MCF 10A (cell line): ENCODE results near the gene SRSF5. TPM values are rescaled to one million over a fixed set of nuclear protein-coding genes. Genes with fewer than 3 reads are reported as not detected.
A peak's percentile ranks its signal among the peaks of the same experiment; 100 is the strongest.
"Not testable (repeated sequence)": the region's sequence is repeated elsewhere in the genome, so short reads cannot be mapped to it uniquely, and the experiment has no call there.

Source experiments
- BruUV-seq: library from RNA; stranded (reverse); fragments of 400-500 nt; replicated peaks from 2 replicates; lab custom pipeline; 2021; lab: Mats Ljungman, UMichigan
- CTCF ChIA-PET: fragments of 300-600 bp; sonication (Branson Sonifier 250); formaldehyde crosslinking; extraction: SDS; loops from one replicate; lab custom pipeline; 2021; ENCODE audit warnings: antibody characterized with exemption, inconsistent platforms; lab: Yijun Ruan, JAX
- POLR2A ChIA-PET: fragments of 300-600, 350-650 bp; sonication (Branson Sonifier 250); formaldehyde crosslinking; extraction: SDS; loops from one replicate; lab custom pipeline; 2020; ENCODE audit warnings: antibody characterized with exemption, inconsistent platforms; lab: Yijun Ruan, JAX
- DNase-seq: peaks from one replicate; pipeline ENCODE4 v3.0.0-alpha.2; 2018; ENCODE audit not compliant: unreplicated experiment
- H3K27ac Mint-ChIP-seq: one replicate; pipeline ENCODE4 v1.8.0; 2022; ENCODE audit warnings: mild to moderate bottlenecking, low read depth, mixed read lengths; ENCODE audit not compliant: unreplicated experiment
- H3K27me3 Mint-ChIP-seq: one replicate; pipeline ENCODE4 v1.8.0; 2022; ENCODE audit warnings: mixed read lengths; ENCODE audit not compliant: insufficient read depth, unreplicated experiment
- H3K36me3 Mint-ChIP-seq: one replicate; pipeline ENCODE4 v1.8.0; 2022; ENCODE audit warnings: mild to moderate bottlenecking, moderate library complexity, mixed read lengths; ENCODE audit not compliant: insufficient read depth, unreplicated experiment
- H3K4me1 Mint-ChIP-seq: one replicate; pipeline ENCODE4 v1.8.0; 2022; ENCODE audit warnings: mixed read lengths; ENCODE audit not compliant: insufficient read depth, unreplicated experiment
- H3K4me3 Mint-ChIP-seq: one replicate; pipeline ENCODE4 v1.8.0; 2022; ENCODE audit warnings: mild to moderate bottlenecking, moderate library complexity, mixed read lengths; ENCODE audit not compliant: unreplicated experiment
- H3K9me3 Mint-ChIP-seq: one replicate; pipeline ENCODE4 v1.8.0; 2022; ENCODE audit warnings: mixed read lengths; ENCODE audit not compliant: unreplicated experiment
- CTCF ChIP-seq: fragments of 200-600 bp; IDR thresholded peaks from one replicate; pipeline ENCODE4 v1.8.0; 2022; ENCODE audit warnings: antibody characterized with exemption, mild to moderate bottlenecking; ENCODE audit not compliant: unreplicated experiment
- intact Hi-C: fragments of 100-400 bp; cut with micrococcal nuclease; formaldehyde crosslinking; loops from 2 replicates; pipeline ENCODE4 v1.14.1; 2022
- total RNA-seq: library from RNA; stranded (reverse); gene quantifications from 2 replicates; pipeline ENCODE4 v1.2.3, GENCODE V29; 2022

SRSF5 gene
- total RNA-seq, 1 experiment from 2014 or later, result 281 TPM

GRCh38 chr14:69808919-69809808, 42.2 kb downstream of the SRSF5 start:
- no peak for DNase-seq
- no peak for TF ChIP-seq CTCF
- no peaks in the 10 kb centered on the region for H3K4me1 Mint-ChIP-seq
- intact Hi-C loops, result no loop called here
- H3K27ac Mint-ChIP-seq, result no peak overlapping the region
- ChIA-PET POLR2A (no interaction called here), CTCF (interaction anchor here (0.7 to 3.1 kb wide), 6 partner anchors 9 to 821 kb away, joined by 3 to 11 read pairs (median 3); no protein-coding TSS in a partner anchor)
- H3K4me3 Mint-ChIP-seq, result no peak overlapping the region
- H3K27me3 Mint-ChIP-seq, result no peaks in the 10 kb centered on the region
- no peaks in the 10 kb centered on the region for H3K36me3 Mint-ChIP-seq
- no peaks in the 10 kb centered on the region for H3K9me3 Mint-ChIP-seq
- no TSS peak for BruUV-seq

- no peaks in the 10 kb centered on the region for H3K36me3 Mint-ChIP-seq
- POLR2A ChIA-PET, result no interaction called here
- no peaks in the 10 kb centered on the region for H3K4me1 Mint-ChIP-seq
- H3K9me3 Mint-ChIP-seq, result no peaks in the 10 kb centered on the region
- no peak overlapping the region for H3K4me3 Mint-ChIP-seq
- DNase-seq, result no peak
- CTCF ChIA-PET, result interaction anchor here (0.7 to 1.4 kb wide), 2 partner anchors 8 to 263 kb away, joined by 3 to 4 read pairs; no protein-coding TSS in a partner anchor
- TF ChIP-seq CTCF, result no peak
- BruUV-seq, result no TSS peak
- no peaks in the 10 kb centered on the region for H3K27me3 Mint-ChIP-seq
- no peak overlapping the region for H3K27ac Mint-ChIP-seq
- intact Hi-C loops, result loop anchor here (10.0 kb wide), 1 partner anchor 227 kb away; no protein-coding TSS in a partner anchor
Observed at GRCh38 chr14:69811227-69811867, 44.4 kb downstream of the SRSF5 start.

- H3K36me3 Mint-ChIP-seq, result no peaks in the 10 kb centered on the region
- BruUV-seq, result no TSS peak
- TF ChIP-seq CTCF, result no peak
- no peaks in the 10 kb centered on the region for H3K9me3 Mint-ChIP-seq
- H3K4me3 Mint-ChIP-seq, result no peak overlapping the region
- ChIA-PET POLR2A (no interaction called here), CTCF (no interaction called here)
- H3K27me3 Mint-ChIP-seq, result no peaks in the 10 kb centered on the region
- H3K4me1 Mint-ChIP-seq, result no peaks in the 10 kb centered on the region
- intact Hi-C loops, result loop anchor here (10.0 kb wide), 1 partner anchor 227 kb away; no protein-coding TSS in a partner anchor
- DNase-seq, result no peak
- no peak overlapping the region for H3K27ac Mint-ChIP-seq
Observed at GRCh38 chr14:69811868-69812252, 44.9 kb downstream of the SRSF5 start.

GRCh38 chr14:69812711-69813110, 45.8 kb downstream of the SRSF5 start:
- no TSS peak for BruUV-seq
- no peak for TF ChIP-seq CTCF
- intact Hi-C loops, result loop anchor here (10.0 kb wide), 1 partner anchor 228 kb away; no protein-coding TSS in a partner anchor

GRCh38 chr14:69813346-69813745, 46.4 kb downstream of the SRSF5 start:
- H3K36me3 Mint-ChIP-seq, H3K27ac Mint-ChIP-seq, H3K4me1 Mint-ChIP-seq, H3K9me3 Mint-ChIP-seq, POLR2A ChIA-PET, BruUV-seq, DNase-seq, H3K4me3 Mint-ChIP-seq, H3K27me3 Mint-ChIP-seq: not testable (repeated sequence)
- intact Hi-C loops, result loop anchor here (10.0 kb wide), 1 partner anchor 229 kb away; no protein-coding TSS in a partner anchor
- CTCF ChIA-PET, result interaction anchor here (0.8 to 6.7 kb wide), 2 partner anchors 9 to 215 kb away, joined by 4 to 77 read pairs; no protein-coding TSS in a partner anchor

More at GRCh38 chr14:69812711-69813110, 45.8 kb downstream of the SRSF5 start:
- CTCF ChIA-PET, result interaction anchor here (6.7 kb wide), 1 partner anchor 216 kb away, joined by 77 read pairs; no protein-coding TSS in a partner anchor
- Mint-ChIP-seq H3K4me3 (no peak overlapping the region), H3K36me3 (no peaks in the 10 kb centered on the region), H3K27ac (no peak overlapping the region), H3K27me3 (no peaks in the 10 kb centered on the region), H3K9me3 (no peaks in the 10 kb centered on the region), H3K4me1 (no peaks in the 10 kb centered on the region)
- POLR2A ChIA-PET, result no interaction called here
- peak; percentile 15 for DNase-seq
